PC-3 (cell line): ENCODE results near the gene VSIR. TPM values are rescaled to one million over a fixed set of nuclear protein-coding genes. Genes with fewer than 3 reads are reported as not detected.

Experiments used
- ATAC-seq: fragments of 200-7000 bp; cut with Tn5 transposase; 2 replicates; pipeline ENCODE4 v1.9.1; 2020; ENCODE audit warnings: mild to moderate bottlenecking, moderate library complexity
- BruUV-seq: library from RNA; stranded (reverse); fragments of 400-500 nt; replicated peaks from 2 replicates; lab custom pipeline; 2021; lab: Mats Ljungman, UMichigan
- CTCF ChIA-PET: fragments of 300-600 bp; sonication (Branson Sonifier 250); formaldehyde crosslinking; loops from one replicate; lab custom pipeline; 2022; ENCODE audit warnings: antibody characterized with exemption; lab: Charles Lee
- POLR2A ChIA-PET: fragments of 300-600 bp; sonication (Branson Sonifier 250); formaldehyde crosslinking; loops from one replicate; lab custom pipeline; 2022; ENCODE audit warnings: antibody characterized with exemption; ENCODE audit not compliant: unreplicated experiment; lab: Charles Lee
- DNase-seq: peaks from one replicate; pipeline ENCODE4 v3.0.0-alpha.2; 2015
- H2AFZ ChIP-seq: fragments of 300-600 bp; sonication (generic); 2 replicates; pipeline ENCODE4 v1.6.0; 2016; ENCODE audit warnings: antibody characterized with exemption, low read length
- H3F3A ChIP-seq: fragments of 300-600 bp; sonication (generic); one replicate; pipeline ENCODE4 v1.6.0; 2017; ENCODE audit warnings: antibody characterized with exemption, low read length, control low read depth, mild to moderate bottlenecking; ENCODE audit not compliant: unreplicated experiment
- H3K27ac ChIP-seq: fragments of 300-600 bp; sonication (generic); 2 replicates; pipeline ENCODE4 v1.5.1; 2016; ENCODE audit warnings: mild to moderate bottlenecking, low read length
- H3K27me3 ChIP-seq: fragments of 300-600 bp; sonication (generic); 2 replicates; pipeline ENCODE4 v1.6.1; 2016; ENCODE audit warnings: low read length, mixed read lengths
- H3K36me3 ChIP-seq: fragments of 300-600 bp; sonication (generic); 2 replicates; pipeline ENCODE4 v1.6.1; 2016; ENCODE audit warnings: low read depth, mixed run types, low read length, mixed read lengths
- H3K4me1 ChIP-seq: fragments of 300-600 bp; sonication (generic); 2 replicates; pipeline ENCODE4 v1.5.1; 2016; ENCODE audit warnings: low read length; ENCODE audit not compliant: insufficient read depth
- H3K4me2 ChIP-seq: fragments of 300-600 bp; sonication (generic); 2 replicates; pipeline ENCODE4 v1.6.0; 2016; ENCODE audit warnings: low read length
- H3K4me3 ChIP-seq: fragments of 300-600 bp; sonication (generic); 2 replicates; pipeline ENCODE4 v1.5.1; 2016; ENCODE audit warnings: mild to moderate bottlenecking, low read length, mixed read lengths
- H3K79me2 ChIP-seq: fragments of 300-600 bp; sonication (generic); 2 replicates; pipeline ENCODE4 v1.6.1; 2017; ENCODE audit warnings: low read length, mixed read lengths
- H3K9ac ChIP-seq: fragments of 300-600 bp; sonication (generic); 2 replicates; pipeline ENCODE4 v1.6.0; 2016; ENCODE audit warnings: mild to moderate bottlenecking, low read length
- H3K9me2 ChIP-seq: fragments of 300-600 bp; sonication (generic); replicated peaks from 2 replicates; pipeline ENCODE4 v1.6.1; 2016; ENCODE audit warnings: mixed run types, low read length, mixed read lengths
- H3K9me3 ChIP-seq: fragments of 300-600 bp; sonication (generic); 2 replicates; pipeline ENCODE4 v1.6.1; 2016; ENCODE audit warnings: low read length, mixed read lengths
- H4K20me1 ChIP-seq: fragments of 300-600 bp; sonication (generic); 2 replicates; pipeline ENCODE4 v1.6.1; 2016; ENCODE audit warnings: low read length, mixed read lengths
- CTCF ChIP-seq: fragments of 300-600 bp; sonication (generic); conservative IDR thresholded peaks from 2 replicates; pipeline ENCODE4 v1.5.1; 2017; ENCODE audit warnings: antibody characterized with exemption, low read depth, mild to moderate bottlenecking, low read length
- EZH2 ChIP-seq: fragments of 300-600 bp; sonication (generic); IDR thresholded peaks from one replicate; pipeline ENCODE4 v1.6.1; 2017; ENCODE audit warnings: antibody characterized with exemption, mild to moderate bottlenecking, low read length; ENCODE audit not compliant: unreplicated experiment
- EZH2phosphoT487 ChIP-seq: fragments of 300-600 bp; sonication (generic); IDR thresholded peaks from 2 replicates; pipeline ENCODE4 v1.6.1; 2018; ENCODE audit warnings: mild to moderate bottlenecking, antibody characterized with exemption, low read length, borderline replicate concordance
- intact Hi-C: fragments of 100-400 bp; cut with micrococcal nuclease; formaldehyde crosslinking; loops from 2 replicates; pipeline ENCODE4 v1.9.0; 2023
- total RNA-seq: library from RNA; depleted of rRNA; stranded (reverse); fragments of >200 nt; gene quantifications from 2 replicates; pipeline ENCODE4 v1.2.3, GENCODE V29; 2014

The VSIR gene
- total RNA-seq, 1 experiment from 2014 or later: 14.1 TPM

GRCh38 chr10:71747039-71747531, 26.2 kb downstream of the VSIR start:
- H2AFZ ChIP-seq: no peak overlapping the region
- H3K36me3 ChIP-seq: no peaks in the 10 kb centered on the region
- TF ChIP-seq CTCF (no peak), EZH2 (no peak), EZH2phosphoT487 (no peak)
- BruUV-seq: no TSS peak
- no peak overlapping the region for H3K4me2 ChIP-seq
- H4K20me1 ChIP-seq: no peaks in the 10 kb centered on the region
- H3K4me3 ChIP-seq: no peak overlapping the region
- intact Hi-C loops: no loop called here
- H3K27ac ChIP-seq: no peak overlapping the region
- H3K4me1 ChIP-seq: no peaks in the 10 kb centered on the region
- ChIA-PET CTCF (no interaction called here), POLR2A (no interaction called here)
- H3K9me3 ChIP-seq: no peaks in the 10 kb centered on the region
- H3K79me2 ChIP-seq: no peaks in the 10 kb centered on the region
- no peaks in the 10 kb centered on the region for H3K27me3 ChIP-seq
- H3K9ac ChIP-seq: no peak overlapping the region
- ATAC-seq: no peak
- H3K9me2 ChIP-seq: no peaks in the 10 kb centered on the region
- no peak for DNase-seq
- no peaks in the 10 kb centered on the region for H3F3A ChIP-seq

- BruUV-seq: no TSS peak
- DNase-seq: no peak
These were observed 26.8 kb downstream of the VSIR start for GRCh38 chr10:71746344-71747037.

More at GRCh38 chr10:71746344-71747037, 26.8 kb downstream of the VSIR start:
- H3K4me1 ChIP-seq: no peaks in the 10 kb centered on the region
- H3K4me2 ChIP-seq: no peak overlapping the region
- no peak overlapping the region for H3K27ac ChIP-seq
- no peak for ATAC-seq
- no peaks in the 10 kb centered on the region for H4K20me1 ChIP-seq
- H3K4me3 ChIP-seq: no peak overlapping the region
- intact Hi-C loops: no loop called here
- H3F3A ChIP-seq: no peaks in the 10 kb centered on the region
- H3K79me2 ChIP-seq: no peaks in the 10 kb centered on the region
- H3K36me3 ChIP-seq: no peaks in the 10 kb centered on the region
- H3K9me3 ChIP-seq: no peaks in the 10 kb centered on the region
- H3K27me3 ChIP-seq: no peaks in the 10 kb centered on the region
- ChIA-PET POLR2A (no interaction called here), CTCF (no interaction called here)
- TF ChIP-seq CTCF: no peak
- TF ChIP-seq EZH2phosphoT487: no peak
- no peak for TF ChIP-seq EZH2
- H3K9me2 ChIP-seq: no peaks in the 10 kb centered on the region
- no peak overlapping the region for H3K9ac ChIP-seq
- H2AFZ ChIP-seq: no peak overlapping the region
